Measurements from ENCODE around the gene KLHDC4. TPM values are rescaled to one million over a fixed set of nuclear protein-coding genes. Genes with fewer than 3 reads are reported as not detected.
A peak's percentile ranks its signal among the peaks of the same experiment; 100 is the strongest.
"Not testable (repeated sequence)": the region's sequence is repeated elsewhere in the genome, so short reads cannot be mapped to it uniquely, and the experiment has no call there.

The KLHDC4 gene
- total and polyA plus RNA-seq, 7 experiments from 2014 or later: 20.0 to 110 (median 83.0) TPM

DNA sequence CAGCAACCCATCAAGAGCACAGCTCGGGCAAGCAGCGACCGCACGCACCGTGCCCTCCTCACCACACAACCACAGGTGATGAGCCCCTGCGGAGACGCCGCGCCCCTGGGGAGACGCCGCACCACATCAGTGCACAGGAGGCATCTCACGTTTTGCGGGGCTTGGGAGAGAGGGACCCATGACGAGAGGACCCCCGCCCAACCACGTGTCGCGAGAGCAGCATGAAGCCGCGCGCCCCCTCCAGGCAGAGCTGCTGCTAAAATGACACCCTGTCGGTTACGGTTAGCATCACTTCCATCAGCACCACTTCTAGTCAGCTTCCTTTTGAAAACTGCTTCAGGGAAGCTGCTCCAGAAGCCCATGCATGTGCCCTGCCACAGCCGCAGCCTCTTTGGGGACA is 45.3 kb downstream of the KLHDC4 start:
- Mint-ChIP-seq H3K36me3 (peaks cover 7 to 67% (median 24%) of the 10 kb centered on the region in 5 donors), H3K4me3 (no peak overlapping the region), H3K9me3 (no peaks in the 10 kb centered on the region), H3K27ac (no peak overlapping the region), H3K4me1 (peaks cover 7 to 47% (median 16%) of the 10 kb centered on the region in 7 donors), H3K27me3 (no peaks in the 10 kb centered on the region)
- Histone ChIP-seq H3K9me3 (ENCODE audit: control insufficient read depth in 2 of 3, low read length in 3 of 3) (no peaks in the 10 kb centered on the region), H3K27me3 (ENCODE audit: control insufficient read depth in 2 of 2, insufficient read depth in 2 of 2, low read length in 2 of 2) (no peaks in the 10 kb centered on the region), H3K4me3 (ENCODE audit: low read length) (no peak overlapping the region), H3K36me3 (ENCODE audit: control insufficient read depth in 2 of 3, insufficient read depth in 3 of 3, low read length in 3 of 3) (peaks cover 8 to 63% (median 15%) of the 10 kb centered on the region in 3 experiments), H3K4me1 (ENCODE audit: control insufficient read depth in 2 of 2, insufficient read depth in 2 of 2, low read length in 2 of 2) (no peaks in the 10 kb centered on the region), H3K27ac (ENCODE audit: low read depth, low read length) (no peak overlapping the region)
- no peak for ATAC-seq
- intact Hi-C loops (cut with micrococcal nuclease): no loop called here
- ChIA-PET CTCF (no interaction called here), POLR2A (interaction anchor here (0.6 kb wide), 1 partner anchor 59 kb away, joined by 3 read pairs; no protein-coding TSS in a partner anchor)
- no peak for DNase-seq

DNA sequence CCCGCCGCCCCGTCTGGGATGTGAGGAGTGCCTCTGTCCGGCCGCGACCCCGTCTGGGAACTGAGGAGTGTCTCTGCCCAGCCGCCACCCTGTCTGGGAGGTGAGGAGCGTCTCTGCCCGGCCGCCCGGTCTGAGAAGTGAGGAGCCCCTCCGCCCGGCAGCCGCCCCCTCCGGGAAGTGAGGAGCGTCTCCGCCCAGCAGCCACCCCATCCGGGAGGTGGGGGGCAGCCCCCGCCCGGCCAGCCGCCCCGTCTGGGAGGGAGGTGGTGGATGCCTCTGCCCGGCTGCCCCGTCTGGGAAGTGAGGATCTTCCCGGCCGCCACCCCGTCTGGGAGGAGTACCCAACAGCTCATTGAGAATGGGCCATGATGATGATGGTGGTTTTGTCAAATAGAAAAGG is 47.0 kb downstream of the KLHDC4 start:
- H3K4me1 ChIP-seq (ENCODE audit: control insufficient read depth in 2 of 2, insufficient read depth in 2 of 2, low read length in 2 of 2); H3K4me3 Mint-ChIP-seq; H3K9me3 ChIP-seq (ENCODE audit: control insufficient read depth in 2 of 3, low read length in 3 of 3); H3K27me3 ChIP-seq (ENCODE audit: control insufficient read depth in 2 of 2, insufficient read depth in 2 of 2, low read length in 2 of 2); DNase-seq; H3K27me3 Mint-ChIP-seq; H3K27ac ChIP-seq (ENCODE audit: low read depth, low read length); ATAC-seq; H3K9me3 Mint-ChIP-seq; H3K4me3 ChIP-seq (ENCODE audit: low read length); POLR2A ChIA-PET; intact Hi-C loops (cut with micrococcal nuclease); CTCF ChIA-PET: not testable (repeated sequence)
- peaks cover 6 to 44% (median 29%) of the 10 kb centered on the region in 7 donors for H3K4me1 Mint-ChIP-seq
- H3K36me3 Mint-ChIP-seq: peaks cover 9 to 66% (median 23%) of the 10 kb centered on the region in 5 donors
- H3K27ac Mint-ChIP-seq: peak overlapping the region in 1 of 9 donors; percentile 22
- peaks cover 8 to 67% (median 16%) of the 10 kb centered on the region in 3 experiments for H3K36me3 ChIP-seq (ENCODE audit: control insufficient read depth in 2 of 3, insufficient read depth in 3 of 3, low read length in 3 of 3)

- H3K4me1 Mint-ChIP-seq: peaks cover 13 to 45% (median 27%) of the 10 kb centered on the region in 7 donors
- CTCF ChIA-PET: no interaction called here
- no peak for DNase-seq
- Histone ChIP-seq H3K36me3 (ENCODE audit: control insufficient read depth in 2 of 3, insufficient read depth in 3 of 3, low read length in 3 of 3) (peaks cover 0 to 58% (median 7%) of the 10 kb centered on the region in 3 experiments), H3K4me1 (ENCODE audit: control insufficient read depth in 2 of 2, insufficient read depth in 2 of 2, low read length in 2 of 2) (peaks cover 11 to 26% of the 10 kb centered on the region in 2 donors), H3K27me3 (ENCODE audit: control insufficient read depth in 2 of 2, insufficient read depth in 2 of 2, low read length in 2 of 2) (no peaks in the 10 kb centered on the region), H3K27ac (ENCODE audit: low read depth, low read length) (no peak overlapping the region), H3K4me3 (ENCODE audit: low read length) (no peak overlapping the region), H3K9me3 (ENCODE audit: control insufficient read depth in 2 of 3, low read length in 3 of 3) (no peaks in the 10 kb centered on the region)
- H3K27ac Mint-ChIP-seq: peak overlapping the region in 7 of 9 donors; percentile 49 to 95 (median 87)
- no peaks in the 10 kb centered on the region for H3K9me3 Mint-ChIP-seq
- intact Hi-C loops (cut with micrococcal nuclease): no loop called here
- H3K27me3 Mint-ChIP-seq: no peaks in the 10 kb centered on the region
- H3K36me3 Mint-ChIP-seq: peaks cover 6 to 51% (median 18%) of the 10 kb centered on the region in 5 donors
- POLR2A ChIA-PET: interaction anchor here (1.3 kb wide), 1 partner anchor 15 kb away, joined by 6 read pairs; no protein-coding TSS in a partner anchor
- peak overlapping the region in 1 of 10 donors; percentile 21 for H3K4me3 Mint-ChIP-seq
- no peak for ATAC-seq
Observed at GRCh38 chr16:87715658-87716057, 50.1 kb downstream of the KLHDC4 start.

DNA sequence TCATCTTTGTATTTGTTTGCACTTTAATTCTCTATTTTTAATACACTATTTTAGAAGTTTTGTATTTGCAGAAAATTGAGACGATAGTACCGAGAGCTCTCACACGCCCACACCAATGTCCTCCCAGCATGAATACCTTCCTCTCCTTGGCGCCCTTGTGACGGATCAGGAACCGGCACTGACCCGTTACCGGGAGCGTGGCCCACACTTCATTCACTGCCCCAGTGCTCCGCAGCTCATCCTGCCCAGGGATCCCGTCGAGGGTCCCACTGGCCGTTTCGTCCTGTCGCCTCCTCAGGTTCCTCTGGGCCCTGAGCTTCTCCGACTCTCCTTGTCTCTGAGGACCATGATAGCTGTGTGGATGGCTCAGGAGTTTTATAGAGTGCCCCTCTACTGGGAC is 50.6 kb downstream of the KLHDC4 start:
- Histone ChIP-seq H3K9me3 (ENCODE audit: control insufficient read depth in 2 of 3, low read length in 3 of 3) (no peaks in the 10 kb centered on the region), H3K36me3 (ENCODE audit: control insufficient read depth in 2 of 3, insufficient read depth in 3 of 3, low read length in 3 of 3) (peaks cover 2 to 58% (median 11%) of the 10 kb centered on the region in 3 experiments), H3K27me3 (ENCODE audit: control insufficient read depth in 2 of 2, insufficient read depth in 2 of 2, low read length in 2 of 2) (no peaks in the 10 kb centered on the region), H3K4me1 (ENCODE audit: control insufficient read depth in 2 of 2, insufficient read depth in 2 of 2, low read length in 2 of 2) (peaks cover 11 to 26% of the 10 kb centered on the region in 2 donors), H3K27ac (ENCODE audit: low read depth, low read length) (no peak overlapping the region), H3K4me3 (ENCODE audit: low read length) (no peak overlapping the region)
- no peak for DNase-seq
- CTCF ChIA-PET: no interaction called here
- Mint-ChIP-seq H3K27ac (peak overlapping the region in 8 of 9 donors; percentile 49 to 97 (median 92)), H3K36me3 (peaks cover 6 to 49% (median 21%) of the 10 kb centered on the region in 5 donors), H3K27me3 (no peaks in the 10 kb centered on the region), H3K4me3 (peak overlapping the region in 2 of 10 donors; percentile 21 to 56), H3K9me3 (no peaks in the 10 kb centered on the region), H3K4me1 (peaks cover 13 to 45% (median 27%) of the 10 kb centered on the region in 7 donors)
- no peak for ATAC-seq
- POLR2A ChIA-PET: interaction anchor here (1.3 kb wide), 1 partner anchor 15 kb away, joined by 6 read pairs; no protein-coding TSS in a partner anchor
- intact Hi-C loops (cut with micrococcal nuclease): no loop called here

- Histone ChIP-seq H3K36me3 (ENCODE audit: control insufficient read depth in 2 of 3, insufficient read depth in 3 of 3, low read length in 3 of 3) (peaks cover 7 to 67% (median 15%) of the 10 kb centered on the region in 3 experiments), H3K4me3 (ENCODE audit: low read length) (peak overlapping the region; percentile 11), H3K9me3 (ENCODE audit: control insufficient read depth in 2 of 3, low read length in 3 of 3) (no peaks in the 10 kb centered on the region), H3K4me1 (ENCODE audit: control insufficient read depth in 2 of 2, insufficient read depth in 2 of 2, low read length in 2 of 2) (peaks cover 11 to 26% of the 10 kb centered on the region in 2 donors), H3K27ac (ENCODE audit: low read depth, low read length) (peak overlapping the region; percentile 61), H3K27me3 (ENCODE audit: control insufficient read depth in 2 of 2, insufficient read depth in 2 of 2, low read length in 2 of 2) (no peaks in the 10 kb centered on the region)
- ChIA-PET POLR2A (interaction anchor here (0.5 to 1.3 kb wide), 3 partner anchors 12 to 53 kb away, joined by 3 read pairs; no protein-coding TSS in a partner anchor), CTCF (interaction anchor here (1.2 kb wide), 1 partner anchor 77 kb away, joined by 4 read pairs; no protein-coding TSS in a partner anchor)
- H3K27ac Mint-ChIP-seq: peak overlapping the region; percentile 70 to 97 (median 92)
- H3K36me3 Mint-ChIP-seq: peaks cover 2 to 38% (median 12%) of the 10 kb centered on the region in 5 donors
- peak overlapping the region in 9 of 10 donors; percentile 50 to 79 (median 65) for H3K4me3 Mint-ChIP-seq
- no peaks in the 10 kb centered on the region for H3K9me3 Mint-ChIP-seq
- intact Hi-C loops (cut with micrococcal nuclease): loop anchor here in 1 of 2 donors (1.0 to 2.0 kb wide), 2 partner anchors 11 to 51 kb away; partner anchors contain the start of gene KLHDC4
- ATAC-seq (peak; percentile 93), DNase-seq (peak in 7 of 9 donors; percentile 54 to 68 (median 57))
- peaks cover 13 to 45% (median 27%) of the 10 kb centered on the region in 7 donors for H3K4me1 Mint-ChIP-seq
- H3K27me3 Mint-ChIP-seq: no peaks in the 10 kb centered on the region
Observed at GRCh38 chr16:87713451-87714229, 52.1 kb downstream of the KLHDC4 start.

DNA sequence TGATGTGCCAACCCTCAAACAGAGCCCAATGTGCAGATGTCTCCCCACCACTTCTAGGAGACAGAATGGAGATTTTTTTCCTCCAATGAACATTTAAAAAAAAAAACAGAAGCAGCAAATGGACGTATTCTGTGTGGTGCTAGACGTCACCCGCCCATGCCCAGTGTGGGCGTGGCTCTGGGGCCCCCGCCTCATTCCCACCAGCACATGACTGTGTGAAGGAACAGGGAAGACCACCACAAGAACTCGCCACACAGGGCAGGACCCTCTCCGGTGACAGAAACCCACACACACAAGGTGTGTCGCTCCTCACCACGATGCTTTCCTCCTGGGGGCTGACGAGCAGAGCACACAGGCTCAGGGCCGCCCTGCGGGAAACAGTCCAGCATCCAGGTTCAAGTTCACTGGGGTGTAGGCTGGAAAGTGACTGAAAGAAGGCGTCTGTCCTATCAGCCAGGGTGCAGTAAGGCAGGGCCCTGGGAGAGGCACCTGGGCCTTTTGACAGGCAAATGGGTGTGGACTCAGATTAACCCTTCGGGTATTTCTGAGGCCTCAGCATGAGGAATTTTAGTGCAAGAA is 53.5 kb downstream of the KLHDC4 start:
- Histone ChIP-seq H3K4me1 (ENCODE audit: control insufficient read depth in 2 of 2, insufficient read depth in 2 of 2, low read length in 2 of 2) (peaks cover 11 to 26% of the 10 kb centered on the region in 2 donors), H3K9me3 (ENCODE audit: control insufficient read depth in 2 of 3, low read length in 3 of 3) (no peaks in the 10 kb centered on the region), H3K27me3 (ENCODE audit: control insufficient read depth in 2 of 2, insufficient read depth in 2 of 2, low read length in 2 of 2) (no peaks in the 10 kb centered on the region), H3K36me3 (ENCODE audit: control insufficient read depth in 2 of 3, insufficient read depth in 3 of 3, low read length in 3 of 3) (peaks cover 11 to 73% (median 15%) of the 10 kb centered on the region in 3 experiments), H3K27ac (ENCODE audit: low read depth, low read length) (peak overlapping the region; percentile 61), H3K4me3 (ENCODE audit: low read length) (no peak overlapping the region)
- Mint-ChIP-seq H3K27ac (peak overlapping the region in 7 of 9 donors; percentile 12 to 95 (median 67)), H3K4me3 (peak overlapping the region in 3 of 10 donors; percentile 7 to 25 (median 13)), H3K36me3 (peaks cover 2 to 41% (median 17%) of the 10 kb centered on the region in 5 donors), H3K4me1 (peaks cover 13 to 38% (median 27%) of the 10 kb centered on the region in 7 donors), H3K9me3 (no peaks in the 10 kb centered on the region), H3K27me3 (no peaks in the 10 kb centered on the region)
- ChIA-PET CTCF (interaction anchor here (0.7 kb wide), 1 partner anchor 20 kb away, joined by 3 read pairs; no protein-coding TSS in a partner anchor), POLR2A (no interaction called here)
- intact Hi-C loops (cut with micrococcal nuclease): loop anchor here in 1 of 2 donors (2.0 kb wide), 1 partner anchor 53 kb away; the partner anchor contains the start of gene KLHDC4
- no peak for ATAC-seq
- DNase-seq: no peak
